Central memory CD8-positive, alpha-beta T cell (primary cell): ENCODE measurements around the gene LETMD1.

ENCODE experiments used
- ATAC-seq: fragments of 150-1000 bp; cut with Tn5 transposase; replicated peaks from 2 replicates; pipeline ENCODE4 v1.10.0; 2022; ENCODE audit warnings: mild to moderate bottlenecking, moderate FRiP score, moderate number of reproducible peaks; ENCODE audit not compliant: poor library complexity, severe bottlenecking; ENCODE audit errors: extremely low read depth
- DNase-seq, 2 donors: peaks; one replicate each; pipeline ENCODE4 v3.0.0; 2021; ENCODE audit warnings: low spot score in 2 of 2
- H3K27ac Mint-ChIP-seq: one replicate; pipeline ENCODE4 v1.8.0; 2022; ENCODE audit warnings: low read depth, mild to moderate bottlenecking, moderate library complexity, mixed read lengths
- H3K27me3 Mint-ChIP-seq: one replicate; pipeline ENCODE4 v1.8.0; 2022; ENCODE audit warnings: mixed read lengths
- H3K36me3 Mint-ChIP-seq: one replicate; pipeline ENCODE4 v1.8.0; 2022; ENCODE audit warnings: mild to moderate bottlenecking, moderate library complexity, mixed read lengths; ENCODE audit not compliant: insufficient read depth
- H3K4me1 Mint-ChIP-seq: one replicate; pipeline ENCODE4 v1.8.0; 2022; ENCODE audit warnings: mixed read lengths
- H3K4me3 Mint-ChIP-seq: one replicate; pipeline ENCODE4 v1.8.0; 2022; ENCODE audit warnings: mild to moderate bottlenecking, moderate library complexity, mixed read lengths
- H3K9me3 Mint-ChIP-seq: one replicate; pipeline ENCODE4 v1.8.0; 2022; ENCODE audit warnings: mixed read lengths

Gene LETMD1

GRCh38 chr12:51047655-51048540 lies at the start of gene LETMD1:
LETMD1 (plus strand) TSS chr12:51048327; CDS start chr12:51048357, 30 bp downstream.
- Mint-ChIP-seq H3K9me3 (no peaks in the 10 kb centered on the region), H3K4me3 (peak within 1 kb of the TSS; percentile 98), H3K27me3 (no peaks in the 10 kb centered on the region), H3K27ac (peak within 1 kb of the TSS; percentile 98), H3K36me3 (peaks cover 24% of the 10 kb centered on the region), H3K4me1 (peaks cover 26% of the 10 kb centered on the region)
- ATAC-seq (peak; percentile 96), DNase-seq (peak; percentile 88 to 90)

GRCh38 chr12:50999093-50999492 lies 49.0 kb upstream of the LETMD1 start:
- Mint-ChIP-seq H3K27ac (no peak overlapping the region), H3K4me3 (no peak overlapping the region), H3K9me3 (no peaks in the 10 kb centered on the region), H3K27me3 (no peaks in the 10 kb centered on the region), H3K36me3 (peaks cover 46% of the 10 kb centered on the region), H3K4me1 (no peaks in the 10 kb centered on the region)
- no peak for DNase-seq
- no peak for ATAC-seq

GRCh38 chr12:51000245-51000644 lies 47.9 kb upstream of the LETMD1 start:
- no peak for DNase-seq
- ATAC-seq: no peak
- Mint-ChIP-seq H3K9me3 (no peaks in the 10 kb centered on the region), H3K4me3 (no peak overlapping the region), H3K36me3 (peaks cover 44% of the 10 kb centered on the region), H3K4me1 (no peaks in the 10 kb centered on the region), H3K27ac (no peak overlapping the region), H3K27me3 (no peaks in the 10 kb centered on the region)

GRCh38 chr12:51001799-51002198 lies 46.3 kb upstream of the LETMD1 start:
- Mint-ChIP-seq H3K4me3 (no peak overlapping the region), H3K4me1 (no peaks in the 10 kb centered on the region), H3K36me3 (peaks cover 43% of the 10 kb centered on the region), H3K9me3 (no peaks in the 10 kb centered on the region), H3K27ac (no peak overlapping the region), H3K27me3 (no peaks in the 10 kb centered on the region)
- DNase-seq (no peak), ATAC-seq (no peak)

- Mint-ChIP-seq H3K4me3 (no peak overlapping the region), H3K27me3 (no peaks in the 10 kb centered on the region), H3K36me3 (peaks cover 29% of the 10 kb centered on the region), H3K27ac (peak overlapping the region; percentile 19), H3K4me1 (peaks cover 4% of the 10 kb centered on the region), H3K9me3 (no peaks in the 10 kb centered on the region)
- ATAC-seq: no peak
- no peak for DNase-seq
Observed at GRCh38 chr12:51004504-51004903, 43.6 kb upstream of the LETMD1 start.

- H3K9me3 Mint-ChIP-seq: no peaks in the 10 kb centered on the region
- ATAC-seq (no peak), DNase-seq (no peak)
- H3K36me3 Mint-ChIP-seq: peaks cover 31% of the 10 kb centered on the region
- H3K4me3 Mint-ChIP-seq: no peak overlapping the region
- H3K4me1 Mint-ChIP-seq: peaks cover 4% of the 10 kb centered on the region
- H3K27ac Mint-ChIP-seq: peak overlapping the region; percentile 19
- no peaks in the 10 kb centered on the region for H3K27me3 Mint-ChIP-seq
Observed at GRCh38 chr12:51005030-51005429, 43.1 kb upstream of the LETMD1 start.

- Mint-ChIP-seq H3K27ac (no peak overlapping the region), H3K27me3 (no peaks in the 10 kb centered on the region), H3K36me3 (peaks cover 29% of the 10 kb centered on the region), H3K9me3 (no peaks in the 10 kb centered on the region), H3K4me1 (peaks cover 4% of the 10 kb centered on the region), H3K4me3 (no peak overlapping the region)
- ATAC-seq (no peak), DNase-seq (no peak)
Observed at GRCh38 chr12:51005671-51006070, 42.5 kb upstream of the LETMD1 start.

GRCh38 chr12:51008329-51009055 lies 39.6 kb upstream of the LETMD1 start:
- H3K4me1 Mint-ChIP-seq: peaks cover 11% of the 10 kb centered on the region
- H3K27me3 Mint-ChIP-seq: no peaks in the 10 kb centered on the region
- ATAC-seq (no peak), DNase-seq (no peak)
- no peak overlapping the region for H3K4me3 Mint-ChIP-seq
- no peak overlapping the region for H3K27ac Mint-ChIP-seq
- H3K9me3 Mint-ChIP-seq: no peaks in the 10 kb centered on the region
- H3K36me3 Mint-ChIP-seq: peaks cover 18% of the 10 kb centered on the region

GRCh38 chr12:51009056-51009440 lies 39.1 kb upstream of the LETMD1 start:
- no peaks in the 10 kb centered on the region for H3K9me3 Mint-ChIP-seq
- no peaks in the 10 kb centered on the region for H3K27me3 Mint-ChIP-seq
- peaks cover 20% of the 10 kb centered on the region for H3K36me3 Mint-ChIP-seq
- no peak overlapping the region for H3K4me3 Mint-ChIP-seq
- H3K27ac Mint-ChIP-seq: no peak overlapping the region
- DNase-seq (no peak), ATAC-seq (peak; percentile 62)
- H3K4me1 Mint-ChIP-seq: peaks cover 11% of the 10 kb centered on the region

- H3K4me3 Mint-ChIP-seq: no peak overlapping the region
- H3K27me3 Mint-ChIP-seq: no peaks in the 10 kb centered on the region
- no peak overlapping the region for H3K27ac Mint-ChIP-seq
- H3K9me3 Mint-ChIP-seq: no peaks in the 10 kb centered on the region
- DNase-seq: no peak
- peaks cover 11% of the 10 kb centered on the region for H3K4me1 Mint-ChIP-seq
- H3K36me3 Mint-ChIP-seq: peaks cover 8% of the 10 kb centered on the region
- ATAC-seq: no peak
Observed at GRCh38 chr12:51011955-51012354, 36.2 kb upstream of the LETMD1 start.

GRCh38 chr12:51012570-51013236 lies 35.4 kb upstream of the LETMD1 start:
- Mint-ChIP-seq H3K27me3 (no peaks in the 10 kb centered on the region), H3K4me1 (peaks cover 17% of the 10 kb centered on the region), H3K4me3 (no peak overlapping the region), H3K9me3 (no peaks in the 10 kb centered on the region), H3K36me3 (peaks cover 8% of the 10 kb centered on the region), H3K27ac (no peak overlapping the region)
- no peak for DNase-seq
- ATAC-seq: no peak

GRCh38 chr12:51013441-51013840 lies 34.7 kb upstream of the LETMD1 start:
- no peaks in the 10 kb centered on the region for H3K9me3 Mint-ChIP-seq
- no peak overlapping the region for H3K4me3 Mint-ChIP-seq
- H3K27me3 Mint-ChIP-seq: no peaks in the 10 kb centered on the region
- DNase-seq (no peak), ATAC-seq (no peak)
- H3K27ac Mint-ChIP-seq: no peak overlapping the region
- H3K36me3 Mint-ChIP-seq: peaks cover 8% of the 10 kb centered on the region
- peaks cover 17% of the 10 kb centered on the region for H3K4me1 Mint-ChIP-seq
